Measurements from ENCODE around the gene TMEM270. TPM values are rescaled to one million over a fixed set of nuclear protein-coding genes. Genes with fewer than 3 reads are reported as not detected.

The TMEM270 gene
- total RNA-seq, 1 donor from 2014 or later = not detected

GRCh38 chr7:73904219-73905137 lies 43.5 kb downstream of the TMEM270 start:
- peak; percentile 55 for DNase-seq (ENCODE audit: low spot score)

GRCh38 chr7:73905360-73905759 lies 44.4 kb downstream of the TMEM270 start:
- no peak for DNase-seq (ENCODE audit: low spot score)

GRCh38 chr7:73906874-73907273 lies 45.9 kb downstream of the TMEM270 start:
- DNase-seq (ENCODE audit: low spot score) = no peak

- DNase-seq (ENCODE audit: low spot score) = no peak
Measured at GRCh38 chr7:73907554-73908122, 46.7 kb downstream of the TMEM270 start.

- no peak for DNase-seq (ENCODE audit: low spot score)
Measured at GRCh38 chr7:73908123-73908611, 47.2 kb downstream of the TMEM270 start.

GRCh38 chr7:73909051-73909941 lies 48.3 kb downstream of the TMEM270 start:
- DNase-seq (ENCODE audit: low spot score) = peak; percentile 48

- no peak for DNase-seq (ENCODE audit: low spot score)
Measured at GRCh38 chr7:73909996-73910395, 49.0 kb downstream of the TMEM270 start.

GRCh38 chr7:73912223-73912622 lies 51.3 kb downstream of the TMEM270 start:
- no peak for DNase-seq (ENCODE audit: low spot score)

Other genes with a start within 250 kb of the TMEM270 start
- gene MLXIPL, start 236.6 kb upstream of the TMEM270 start, total RNA-seq (ENCODE audit: insufficient read depth, low replicate concordance) = 1.7 TPM
- gene VPS37D, start 193.3 kb upstream of the TMEM270 start, total RNA-seq (ENCODE audit: insufficient read depth, low replicate concordance) = 10.1 TPM
- gene DNAJC30, start 177.7 kb upstream of the TMEM270 start, total RNA-seq (ENCODE audit: insufficient read depth, low replicate concordance) = 0.96 TPM
- gene BUD23, start 177.6 kb upstream of the TMEM270 start, total RNA-seq (ENCODE audit: insufficient read depth, low replicate concordance) = 47.4 TPM
- gene STX1A, start 141.5 kb upstream of the TMEM270 start, total RNA-seq (ENCODE audit: insufficient read depth, low replicate concordance) = 24.6 TPM
- gene ABHD11, start 122.4 kb upstream of the TMEM270 start, total RNA-seq (ENCODE audit: insufficient read depth, low replicate concordance) = 2.2 TPM
- gene CLDN3, start 90.9 kb upstream of the TMEM270 start, total RNA-seq (ENCODE audit: insufficient read depth, low replicate concordance) = 0.72 TPM
- 17.6 TPM for gene CLDN4, start 30.2 kb upstream of the TMEM270 start, total RNA-seq (ENCODE audit: insufficient read depth, low replicate concordance)
- gene METTL27, start 18.6 kb upstream of the TMEM270 start, total RNA-seq (ENCODE audit: insufficient read depth, low replicate concordance) = not detected
- gene ELN, start 167.0 kb downstream of the TMEM270 start, total RNA-seq (ENCODE audit: insufficient read depth, low replicate concordance) = 583 TPM
- gene LIMK1, start 222.6 kb downstream of the TMEM270 start, total RNA-seq (ENCODE audit: insufficient read depth, low replicate concordance) = 11.3 TPM